Medulla oblongata (tissue), 1 donor: ENCODE results near the gene PLCD3.
A peak's percentile ranks its signal among the peaks of the same experiment; 100 is the strongest.

Experiments used
- DNase-seq: peaks from one replicate; pipeline ENCODE4 v3.0.0-alpha.2; 2015; ENCODE audit errors: extremely low spot score

The PLCD3 gene

GRCh38 chr17:45103269-45103795 is 29.0 kb downstream of the PLCD3 start:
- DNase-seq, result no peak

DNA sequence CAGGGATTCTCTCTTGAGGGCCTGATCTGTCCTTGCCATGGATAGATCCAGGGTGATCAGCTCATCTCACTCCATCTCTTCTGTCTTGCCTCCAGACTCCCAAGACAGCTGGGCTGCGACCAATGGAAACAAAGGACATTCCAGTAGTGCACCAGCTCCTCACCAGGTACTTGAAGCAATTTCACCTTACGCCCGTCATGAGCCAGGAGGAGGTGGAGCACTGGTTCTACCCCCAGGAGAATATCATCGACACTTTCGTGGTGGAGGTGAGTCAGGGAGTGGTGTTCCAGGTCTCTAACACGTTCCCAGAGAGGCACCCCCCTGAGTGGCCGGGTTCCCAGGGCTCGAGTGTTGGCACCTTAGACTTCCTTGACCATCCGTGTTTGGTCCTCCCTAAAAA is 29.5 kb downstream of the PLCD3 start:
- no peak for DNase-seq

DNA sequence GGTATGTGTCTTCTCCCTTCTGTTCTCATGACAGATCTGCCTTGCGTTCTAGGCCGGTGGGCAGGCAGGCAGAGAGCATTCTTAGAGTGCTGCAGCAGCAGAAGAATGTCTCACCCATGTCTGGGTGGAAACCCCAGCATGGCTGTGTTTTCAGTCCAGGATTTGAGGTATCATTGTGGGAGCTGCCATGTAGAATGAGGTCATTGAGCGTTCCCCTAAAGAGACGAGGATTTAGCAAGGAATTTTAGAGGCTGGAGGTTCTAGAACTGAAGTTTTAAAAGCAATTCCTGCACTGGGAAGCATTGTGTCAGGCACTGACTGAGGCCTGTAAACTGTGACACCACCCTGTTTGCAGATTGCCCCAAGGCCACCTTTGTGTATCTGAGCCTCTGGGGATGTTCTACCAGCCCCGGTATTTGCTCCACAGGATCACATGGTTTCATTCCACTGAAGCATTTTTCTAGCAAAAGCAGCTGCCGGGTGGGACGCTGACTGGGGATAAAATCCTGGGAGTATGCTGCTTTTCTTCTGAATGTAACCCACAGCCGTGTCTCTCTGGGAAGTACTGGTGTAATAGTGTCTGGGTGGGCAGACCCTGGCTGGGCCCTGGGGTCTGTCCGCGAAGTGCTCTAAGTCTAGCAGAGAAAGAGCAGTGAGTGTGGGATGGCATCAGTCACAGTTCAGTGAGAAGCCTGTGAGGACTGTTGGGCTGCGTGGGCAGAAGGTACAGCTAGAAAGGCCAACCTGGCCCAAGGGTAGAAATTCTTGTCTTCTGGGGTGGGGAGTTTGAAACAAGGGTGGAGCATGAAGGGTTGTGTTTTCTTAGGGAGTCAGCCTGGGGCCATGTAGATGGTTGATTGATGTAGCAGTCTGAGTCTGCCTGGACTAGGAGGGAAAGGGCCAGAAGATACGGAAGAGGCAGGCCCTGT is 30.2 kb downstream of the PLCD3 start:
- no peak for DNase-seq

DNA sequence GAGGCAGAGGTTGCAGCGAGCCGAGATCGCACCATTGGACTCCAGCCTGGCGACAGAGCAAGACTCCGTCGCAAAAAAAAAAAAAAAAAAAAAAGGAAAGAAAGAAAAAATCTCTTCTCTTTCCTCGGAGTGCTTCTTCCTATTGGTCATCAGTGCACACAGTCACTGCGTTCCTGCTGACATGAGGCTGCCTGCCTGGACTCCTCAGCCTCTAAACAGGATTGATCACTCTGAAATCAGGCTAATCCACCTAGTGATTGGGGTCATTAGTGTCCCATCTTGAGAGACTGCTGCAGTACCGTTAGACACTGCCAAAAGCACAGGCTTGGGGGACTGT is 30.8 kb downstream of the PLCD3 start:
- no peak for DNase-seq

GRCh38 chr17:45098869-45099616 is 33.3 kb downstream of the PLCD3 start:
- peak; percentile 94 for DNase-seq

DNA sequence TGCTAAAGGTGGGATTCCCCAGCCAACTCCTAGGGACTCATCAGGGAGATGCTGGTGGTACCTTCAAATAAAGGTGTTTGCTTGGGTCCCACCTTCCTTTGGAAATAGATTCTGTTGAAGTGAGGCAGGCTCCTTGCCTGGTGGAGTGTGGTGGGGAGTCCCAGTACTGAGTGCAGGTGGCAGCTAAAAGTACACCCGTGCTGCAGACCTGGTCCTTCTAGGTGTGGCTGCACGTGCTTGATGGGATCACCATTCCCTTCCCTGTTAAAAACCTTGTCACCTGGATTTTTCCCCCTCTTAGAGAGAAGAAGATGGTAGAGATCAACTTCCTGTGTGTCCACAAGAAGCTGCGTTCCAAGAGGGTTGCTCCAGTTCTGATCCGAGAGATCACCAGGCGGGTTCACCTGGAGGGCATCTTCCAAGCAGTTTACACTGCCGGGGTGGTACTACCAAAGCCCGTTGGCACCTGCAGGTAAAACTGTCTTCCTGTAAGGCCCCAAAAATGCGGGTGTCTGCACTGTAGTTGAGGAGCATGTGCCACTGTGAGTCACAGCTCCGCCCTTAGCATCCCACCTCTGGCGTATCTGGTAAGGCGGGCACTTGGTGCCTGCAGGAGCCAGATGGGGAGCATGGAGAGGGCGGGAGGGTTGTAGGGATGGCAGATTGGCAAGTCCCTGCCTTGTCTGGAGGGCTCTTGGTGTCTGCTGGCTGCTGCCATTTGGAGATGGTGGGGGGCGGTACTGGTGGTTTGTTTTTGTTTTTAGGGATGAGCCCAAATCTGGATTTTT is 34.0 kb downstream of the PLCD3 start:
- no peak for DNase-seq

GRCh38 chr17:45096926-45097325 is 35.4 kb downstream of the PLCD3 start:
- DNase-seq, result no peak

GRCh38 chr17:45096141-45096540 is 36.2 kb downstream of the PLCD3 start:
- peak; percentile 56 for DNase-seq

- DNase-seq, result no peak
Observed at GRCh38 chr17:45093444-45094110, 38.7 kb downstream of the PLCD3 start.

DNA sequence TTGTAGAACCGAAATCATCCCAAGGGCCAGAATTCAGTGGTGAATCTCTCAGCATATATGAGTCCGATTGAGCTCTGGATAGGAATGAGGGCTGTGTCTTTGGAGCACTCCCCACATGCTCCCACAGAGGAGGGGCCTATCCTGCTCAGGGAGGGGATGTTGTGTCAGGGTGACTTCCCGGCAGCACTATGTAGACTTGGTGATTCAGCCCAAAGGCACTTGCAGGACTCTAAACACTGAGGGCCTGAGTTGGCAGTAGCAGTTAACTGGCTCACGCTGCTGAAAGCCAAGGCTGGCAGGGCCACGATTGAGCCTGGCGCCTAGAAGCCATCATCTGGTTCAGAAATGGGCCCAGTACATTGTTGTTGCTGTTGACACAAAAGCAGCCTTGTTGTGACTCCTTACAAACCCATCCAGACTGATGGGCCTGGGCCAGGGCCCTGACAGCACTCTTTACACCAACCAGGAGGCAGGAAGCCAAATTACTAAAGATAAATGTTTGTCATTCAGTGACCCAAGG is 39.3 kb downstream of the PLCD3 start:
- peak; percentile 98 for DNase-seq

GRCh38 chr17:45091778-45092425 is 40.4 kb downstream of the PLCD3 start:
- DNase-seq, result no peak

DNA sequence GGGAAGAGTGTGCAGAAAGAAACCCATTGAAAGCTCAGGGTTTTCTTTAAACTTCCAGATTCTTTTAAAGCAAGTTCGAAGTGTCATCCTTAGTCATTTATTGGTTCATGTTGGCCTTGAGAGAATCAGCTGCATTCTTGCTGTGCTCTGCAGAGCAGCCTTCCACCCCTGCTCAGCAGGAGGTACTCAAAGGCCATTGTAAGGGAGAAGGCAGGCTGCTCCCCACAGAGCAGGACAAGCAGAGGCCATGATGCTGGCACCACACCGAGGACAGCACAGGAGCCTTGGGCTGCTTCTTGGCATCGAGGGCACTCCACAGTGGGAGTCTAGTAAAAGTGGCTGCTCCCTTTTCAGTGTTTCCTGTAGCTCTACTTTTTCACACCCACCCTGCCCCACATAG is 41.6 kb downstream of the PLCD3 start:
- DNase-seq, result no peak

GRCh38 chr17:45088741-45089140 is 43.6 kb downstream of the PLCD3 start:
- no peak for DNase-seq

GRCh38 chr17:45087978-45088377 is 44.3 kb downstream of the PLCD3 start:
- DNase-seq, result no peak

DNA sequence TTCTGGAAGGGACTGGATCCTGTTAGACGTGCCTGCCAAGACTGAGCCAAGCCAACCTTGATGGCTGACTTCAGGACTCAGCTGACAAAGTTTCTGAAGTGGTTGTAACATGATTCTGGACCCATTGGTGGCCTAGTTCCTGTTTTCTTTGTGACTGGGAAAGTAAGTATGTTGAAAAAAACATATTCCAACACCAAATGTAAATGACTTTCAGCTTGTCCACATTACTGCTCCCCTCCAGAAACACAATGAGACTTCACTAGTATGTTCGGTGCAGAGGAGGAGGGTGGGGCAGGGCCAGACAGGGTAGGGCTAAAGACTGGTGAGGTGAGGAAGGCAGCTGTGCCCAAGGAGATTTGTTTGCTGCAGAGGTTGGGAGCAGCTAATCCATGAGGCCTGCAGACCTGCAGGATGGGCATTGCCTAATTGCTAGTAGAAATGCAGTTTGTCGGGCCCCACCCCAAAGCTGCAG is 44.8 kb downstream of the PLCD3 start:
- DNase-seq, result peak; percentile 64

GRCh38 chr17:45086865-45087503 is 45.3 kb downstream of the PLCD3 start:
- DNase-seq, result peak; percentile 74

- DNase-seq, result peak; percentile 77
Observed at GRCh38 chr17:45086391-45086790, 45.9 kb downstream of the PLCD3 start.

DNA sequence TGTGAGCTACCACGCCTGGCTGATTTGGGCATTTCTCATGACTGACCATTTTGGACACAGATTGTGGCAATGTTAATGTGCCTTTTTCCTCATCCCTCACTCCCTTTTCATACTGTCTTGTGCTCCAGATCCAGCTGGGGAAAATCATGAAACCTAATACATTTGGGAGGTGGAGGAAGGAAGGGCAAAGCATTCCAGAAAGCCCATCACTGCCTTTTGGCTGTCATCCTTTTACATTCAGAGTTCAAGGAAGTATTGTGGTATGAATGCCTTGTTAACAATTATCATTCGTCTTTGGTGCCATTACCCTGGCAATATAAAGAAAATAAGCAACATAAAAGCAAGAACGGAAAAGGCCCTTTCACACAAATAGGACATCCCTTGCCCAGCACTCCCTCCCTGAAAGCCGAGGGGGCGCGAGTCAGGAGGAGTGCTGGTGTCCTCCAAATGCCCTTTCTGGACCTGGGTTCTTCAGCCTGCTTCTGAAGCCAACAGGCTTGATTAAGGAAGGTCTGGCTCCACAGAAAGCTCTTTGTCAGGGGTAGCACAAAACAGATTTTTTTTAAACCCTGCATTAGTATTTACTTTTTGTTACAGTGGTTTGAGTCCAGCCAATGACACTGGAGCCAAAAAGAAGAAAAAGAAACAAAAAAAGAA is 51.1 kb downstream of the PLCD3 start:
- peak; percentile 76 for DNase-seq

DNA sequence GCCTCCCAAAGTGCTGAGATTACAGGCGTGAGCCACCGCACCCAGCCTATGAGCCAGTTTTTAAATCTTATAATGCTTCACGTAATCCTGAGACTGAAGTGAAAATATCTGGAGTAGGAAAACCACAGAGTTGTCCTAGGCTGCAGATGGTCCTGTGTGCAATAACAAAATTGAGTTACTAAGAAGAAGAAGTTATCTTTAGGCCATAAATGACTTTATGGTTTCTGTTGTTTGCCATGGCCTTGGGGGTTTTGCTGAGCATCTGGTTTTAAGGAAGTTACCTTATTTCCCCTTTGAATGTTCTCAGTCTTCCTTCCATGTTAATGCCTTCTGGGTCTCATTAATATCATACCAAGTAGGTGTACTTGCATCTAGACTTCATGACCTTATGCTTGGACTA is 54.7 kb downstream of the PLCD3 start:
- no peak for DNase-seq
